Measurements from ENCODE around the gene FAAP100.

Gene FAAP100

GRCh38 chr17:81522491-81523401 lies 29.4 kb downstream of the FAAP100 start:
- DNase-seq = no peak

- no peak for DNase-seq
Measured at GRCh38 chr17:81520021-81520901, 31.9 kb downstream of the FAAP100 start.

GRCh38 chr17:81519284-81520020 lies 32.7 kb downstream of the FAAP100 start:
- peak; percentile 64 for DNase-seq

- DNase-seq = no peak
Measured at GRCh38 chr17:81518785-81519283, 33.3 kb downstream of the FAAP100 start.

- no peak for DNase-seq
Measured at GRCh38 chr17:81518113-81518784, 33.9 kb downstream of the FAAP100 start.

- no peak for DNase-seq
Measured at GRCh38 chr17:81517339-81518112, 34.6 kb downstream of the FAAP100 start.

GRCh38 chr17:81517009-81517338 lies 35.2 kb downstream of the FAAP100 start:
- DNase-seq = no peak

- no peak for DNase-seq
Measured at GRCh38 chr17:81516439-81516838, 35.7 kb downstream of the FAAP100 start.

GRCh38 chr17:81515530-81516041 lies 36.6 kb downstream of the FAAP100 start:
- no peak for DNase-seq

- DNase-seq = peak; percentile 77
Measured at GRCh38 chr17:81514739-81515529, 37.2 kb downstream of the FAAP100 start.

GRCh38 chr17:81514489-81514738 lies 37.7 kb downstream of the FAAP100 start:
- DNase-seq = no peak

- DNase-seq = no peak
Measured at GRCh38 chr17:81513753-81514488, 38.2 kb downstream of the FAAP100 start.

- DNase-seq = peak; percentile 52
Measured at GRCh38 chr17:81513372-81513752, 38.8 kb downstream of the FAAP100 start.

- peak; percentile 92 for DNase-seq
Measured at GRCh38 chr17:81512562-81513371, 39.4 kb downstream of the FAAP100 start, which contains the start of gene ACTG1. ACTG1 (minus strand) TSS chr17:81512799; CDS start chr17:81512354, 445 bp downstream.

GRCh38 chr17:81511804-81512561 lies 40.2 kb downstream of the FAAP100 start:
- DNase-seq = peak; percentile 50

GRCh38 chr17:81511554-81511803 lies 40.7 kb downstream of the FAAP100 start:
- DNase-seq = no peak

- DNase-seq = no peak
Measured at GRCh38 chr17:81510785-81511553, 41.2 kb downstream of the FAAP100 start.
